Measurements from ENCODE around the gene F10. TPM values are rescaled to one million over a fixed set of nuclear protein-coding genes. Genes with fewer than 3 reads are reported as not detected.
"Not testable (repeated sequence)": the region's sequence is repeated elsewhere in the genome, so short reads cannot be mapped to it uniquely, and the experiment has no call there.

Gene F10
- total RNA-seq, 4 donors from 2014 or later = 4.1 to 22.5 (median 11.8) TPM

GRCh38 chr13:113110048-113110851 is 12.3 kb upstream of the F10 start:
- peak overlapping the region; percentile 24 to 43 (median 38) for H3K4me3 ChIP-seq
- TF ChIP-seq, protein P1, sequence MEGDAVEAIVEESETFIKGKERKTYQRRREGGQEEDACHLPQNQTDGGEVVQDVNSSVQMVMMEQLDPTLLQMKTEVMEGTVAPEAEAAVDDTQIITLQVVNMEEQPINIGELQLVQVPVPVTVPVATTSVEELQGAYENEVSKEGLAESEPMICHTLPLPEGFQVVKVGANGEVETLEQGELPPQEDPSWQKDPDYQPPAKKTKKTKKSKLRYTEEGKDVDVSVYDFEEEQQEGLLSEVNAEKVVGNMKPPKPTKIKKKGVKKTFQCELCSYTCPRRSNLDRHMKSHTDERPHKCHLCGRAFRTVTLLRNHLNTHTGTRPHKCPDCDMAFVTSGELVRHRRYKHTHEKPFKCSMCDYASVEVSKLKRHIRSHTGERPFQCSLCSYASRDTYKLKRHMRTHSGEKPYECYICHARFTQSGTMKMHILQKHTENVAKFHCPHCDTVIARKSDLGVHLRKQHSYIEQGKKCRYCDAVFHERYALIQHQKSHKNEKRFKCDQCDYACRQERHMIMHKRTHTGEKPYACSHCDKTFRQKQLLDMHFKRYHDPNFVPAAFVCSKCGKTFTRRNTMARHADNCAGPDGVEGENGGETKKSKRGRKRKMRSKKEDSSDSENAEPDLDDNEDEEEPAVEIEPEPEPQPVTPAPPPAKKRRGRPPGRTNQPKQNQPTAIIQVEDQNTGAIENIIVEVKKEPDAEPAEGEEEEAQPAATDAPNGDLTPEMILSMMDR (IDR thresholded peaks at IDR 0.05) = no peak
- TF ChIP-seq POLR2A (IDR thresholded peaks at IDR 0.05) = no peak
- H3K36me3 ChIP-seq = no peaks in the 10 kb centered on the region
- H3K27ac ChIP-seq = no peak overlapping the region
- H3K9me3 ChIP-seq = peaks cover 0 to 5% (median 0%) of the 10 kb centered on the region in 4 donors
- H3K27me3 ChIP-seq = peaks cover 0 to 18% of the 10 kb centered on the region in 2 donors
- peak in 2 of 3 donors; percentile 43 to 44 for DNase-seq
- peaks cover 0 to 21% (median 0%) of the 10 kb centered on the region in 4 donors for H3K4me1 ChIP-seq

DNA sequence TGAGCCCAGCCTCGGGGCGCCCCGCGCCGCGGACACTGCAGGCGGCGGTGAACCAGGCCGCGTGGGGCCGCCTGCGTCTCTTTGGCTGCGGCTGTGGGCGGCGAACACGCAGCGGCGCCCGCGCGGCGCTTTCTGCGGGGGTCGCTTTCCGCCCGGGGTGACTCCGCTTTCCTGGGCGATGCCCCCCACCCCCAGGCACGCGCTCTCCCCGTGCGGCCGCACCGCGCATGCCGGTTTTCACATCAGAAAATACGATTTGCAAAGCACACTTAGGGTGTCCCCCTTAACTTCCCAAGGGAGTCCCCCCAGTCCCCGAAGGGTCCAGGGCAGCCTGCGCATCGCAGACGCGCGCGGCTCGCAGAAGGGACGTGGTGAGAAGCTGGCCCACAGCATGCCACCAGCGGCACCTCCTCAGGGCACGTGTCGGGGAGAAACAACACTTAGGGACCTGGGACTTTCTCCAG is 11.7 kb upstream of the F10 start:
- peak overlapping the region; percentile 24 to 43 (median 38) for H3K4me3 ChIP-seq
- no peaks in the 10 kb centered on the region for H3K36me3 ChIP-seq
- no peak for TF ChIP-seq POLR2A (IDR thresholded peaks at IDR 0.05)
- TF ChIP-seq, protein P1 (IDR thresholded peaks at IDR 0.05) = no peak
- H3K9me3 ChIP-seq = peaks cover 0 to 5% (median 0%) of the 10 kb centered on the region in 4 donors
- H3K27me3 ChIP-seq = peaks cover 0 to 18% of the 10 kb centered on the region in 2 donors
- DNase-seq = peak in 2 of 3 donors; percentile 26 to 28
- peaks cover 0 to 17% (median 0%) of the 10 kb centered on the region in 4 donors for H3K4me1 ChIP-seq
- H3K27ac ChIP-seq = no peak overlapping the region

DNA sequence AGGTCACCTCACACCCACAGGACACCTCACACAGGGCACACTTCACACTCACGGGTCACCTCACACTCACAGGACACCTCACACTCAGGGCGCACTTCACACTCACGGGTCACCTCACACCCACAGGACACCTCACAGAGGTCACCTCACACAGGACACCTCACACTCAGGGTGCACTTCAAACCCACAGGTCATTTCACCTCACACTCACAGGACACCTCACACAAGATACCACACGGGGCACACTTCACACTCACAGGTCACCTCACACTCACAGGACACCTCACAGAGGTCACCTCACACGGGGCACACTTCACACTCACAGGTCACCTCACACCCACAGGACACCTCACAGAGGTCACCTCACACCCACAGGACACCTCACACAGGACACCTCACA is 10.8 kb upstream of the F10 start:
- H3K36me3 ChIP-seq, H3K27ac ChIP-seq, H3K4me3 ChIP-seq, H3K9me3 ChIP-seq: not testable (repeated sequence)
- DNase-seq = peak in 1 of 3 donors; percentile 27
- H3K27me3 ChIP-seq = peaks cover 0 to 18% of the 10 kb centered on the region in 2 donors
- peaks cover 0 to 16% (median 0%) of the 10 kb centered on the region in 4 donors for H3K4me1 ChIP-seq

DNA sequence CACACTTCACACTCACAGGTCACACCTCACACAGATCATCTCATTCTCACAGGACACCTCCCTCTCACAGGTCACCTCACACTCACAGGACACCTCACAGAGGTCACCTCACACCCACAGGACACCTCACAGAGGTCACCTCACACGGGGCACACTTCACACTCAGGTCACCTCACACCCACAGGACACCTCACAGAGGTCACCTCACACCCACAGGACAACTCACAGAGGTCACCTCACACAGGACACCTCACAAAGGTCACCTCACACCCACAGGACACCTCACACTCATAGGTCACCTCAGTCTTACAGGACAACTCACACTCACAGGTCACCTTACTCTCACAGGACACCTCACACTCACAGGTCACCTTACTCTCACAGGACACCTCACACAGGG is 10.1 kb upstream of the F10 start:
- peaks cover 0 to 16% (median 0%) of the 10 kb centered on the region in 4 donors for H3K4me1 ChIP-seq
- H3K27me3 ChIP-seq = peaks cover 0 to 18% of the 10 kb centered on the region in 2 donors
- H3K36me3 ChIP-seq, H3K4me3 ChIP-seq, H3K9me3 ChIP-seq, H3K27ac ChIP-seq, DNase-seq: not testable (repeated sequence)

GRCh38 chr13:113112893-113113845 is 9.4 kb upstream of the F10 start:
- Histone ChIP-seq H3K4me1 (peaks cover 0 to 16% (median 0%) of the 10 kb centered on the region in 4 donors), H3K27me3 (peaks cover 0 to 18% of the 10 kb centered on the region in 2 donors), H3K9me3 (peaks cover 0 to 5% (median 0%) of the 10 kb centered on the region in 4 donors), H3K4me3 (no peak overlapping the region), H3K27ac (no peak overlapping the region), H3K36me3 (no peaks in the 10 kb centered on the region)
- peak in 1 of 3 donors; percentile 30 for DNase-seq
- TF ChIP-seq, protein P1 (IDR thresholded peaks at IDR 0.05) = no peak
- TF ChIP-seq POLR2A (IDR thresholded peaks at IDR 0.05) = no peak

DNA sequence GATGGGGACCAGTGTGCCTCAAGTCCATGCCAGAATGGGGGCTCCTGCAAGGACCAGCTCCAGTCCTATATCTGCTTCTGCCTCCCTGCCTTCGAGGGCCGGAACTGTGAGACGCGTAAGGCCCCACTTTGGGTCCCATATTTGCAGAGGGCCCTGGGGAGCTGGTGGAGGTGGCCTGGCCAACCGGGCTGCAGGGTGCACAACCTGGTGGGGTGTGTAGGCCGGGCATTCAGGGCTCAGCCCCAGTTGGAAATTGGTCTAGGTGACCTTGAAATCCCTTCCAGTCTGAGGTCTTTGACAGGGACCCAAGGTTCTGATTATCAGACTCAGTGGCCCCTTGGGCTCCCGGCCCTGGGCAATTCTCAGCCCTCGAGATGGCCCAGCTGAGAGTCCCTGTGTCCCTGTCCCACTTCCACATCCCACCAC is 8.7 kb upstream of the F10 start:
- Histone ChIP-seq H3K9me3 (peaks cover 0 to 5% (median 0%) of the 10 kb centered on the region in 4 donors), H3K4me1 (peaks cover 0 to 16% (median 0%) of the 10 kb centered on the region in 4 donors), H3K27ac (no peak overlapping the region), H3K27me3 (peaks cover 0 to 18% of the 10 kb centered on the region in 2 donors), H3K36me3 (no peaks in the 10 kb centered on the region), H3K4me3 (no peak overlapping the region)
- peak in 2 of 3 donors; percentile 26 to 33 for DNase-seq
- no peak for TF ChIP-seq POLR2A (IDR thresholded peaks at IDR 0.05)
- TF ChIP-seq, protein P1 (IDR thresholded peaks at IDR 0.05) = no peak
